OCI-LY7 (cell line): ENCODE data around the gene CACNA1I.

Experiments used
- CTCF ChIP-seq: fragments of 200-600 bp; sonication (generic); conservative IDR thresholded peaks from 2 replicates; pipeline ENCODE4 v1.5.1; 2014; ENCODE audit warnings: mild to moderate bottlenecking, antibody characterized with exemption, low read length, moderate library complexity, mixed read lengths
- EZH2phosphoT487 ChIP-seq: fragments of 200-600 bp; sonication (generic); IDR thresholded peaks from 2 replicates; pipeline ENCODE4 v1.6.1; 2018; ENCODE audit warnings: low read depth, borderline replicate concordance, mild to moderate bottlenecking, mixed run types, antibody characterized with exemption, low read length, moderate library complexity, mixed read lengths

- no peak for TF ChIP-seq CTCF
- no peak for TF ChIP-seq EZH2phosphoT487
Observed at GRCh38 chr22:39703091-39703490, 132.5 kb downstream of the CACNA1I start.
